HepG2 (cell line): ENCODE data around the gene GDPD5. TPM values are rescaled to one million over a fixed set of nuclear protein-coding genes. Genes with fewer than 3 reads are reported as not detected.

ENCODE experiments used
- ATF1 ChIP-seq: IDR thresholded peaks from 2 replicates; pipeline ENCODE4 v1.6.1; 2016; ENCODE audit warnings: mild to moderate bottlenecking, control low read depth
- CC2D1A ChIP-seq: sonication (generic); formaldehyde crosslinking; IDR thresholded peaks from 2 replicates; pipeline ENCODE4 v1.8.1; 2023; ENCODE audit warnings: mild to moderate bottlenecking, missing genetic modification reagents
- DNMT1 ChIP-seq: sonication (generic); formaldehyde crosslinking; IDR thresholded peaks from 2 replicates; pipeline ENCODE4 v1.5.1; 2020; ENCODE audit warnings: mild to moderate bottlenecking, missing genetic modification reagents
- EEA1 ChIP-seq: sonication (generic); formaldehyde crosslinking; IDR thresholded peaks from 2 replicates; pipeline ENCODE4 v1.5.1; 2020; ENCODE audit warnings: mild to moderate bottlenecking, missing genetic modification reagents, borderline replicate concordance
- MAX ChIP-seq: IDR thresholded peaks from 2 replicates; pipeline ENCODE4 v1.6.1; 2012; ENCODE audit warnings: inconsistent platforms
- NCOA2 ChIP-seq: sonication (generic); formaldehyde crosslinking; IDR thresholded peaks from 2 replicates; pipeline ENCODE4 v1.8.0; 2022; ENCODE audit warnings: inconsistent platforms
- POLR2A ChIP-seq, 2 experiments: IDR thresholded peaks; 2 replicates each; pipeline ENCODE4 v1.6.1; 2011; ENCODE audit warnings: low read depth in 2 of 2, low read length in 2 of 2, mild to moderate bottlenecking in 1 of 2, moderate library complexity in 1 of 2; ENCODE audit not compliant: insufficient read depth in 1 of 2
- SAFB2 ChIP-seq: sonication (generic); formaldehyde crosslinking; IDR thresholded peaks from 2 replicates; pipeline ENCODE4 v1.5.1; 2020; ENCODE audit warnings: missing genetic modification reagents, low read depth, mild to moderate bottlenecking, borderline replicate concordance
- TFDP2 ChIP-seq: sonication (generic); formaldehyde crosslinking; IDR thresholded peaks from 2 replicates; pipeline ENCODE4 v1.4.0; 2020; ENCODE audit warnings: missing genetic modification reagents
- TOE1 ChIP-seq: sonication (generic); formaldehyde crosslinking; IDR thresholded peaks from 2 replicates; pipeline ENCODE4 v1.4.0; 2020; ENCODE audit warnings: mild to moderate bottlenecking, missing genetic modification reagents
- YEATS2 ChIP-seq: sonication (generic); formaldehyde crosslinking; IDR thresholded peaks from 2 replicates; pipeline ENCODE4 v1.4.0; 2020; ENCODE audit warnings: missing genetic modification reagents, borderline replicate concordance
- ZNF10 ChIP-seq: sonication (generic); formaldehyde crosslinking; IDR thresholded peaks from 2 replicates; pipeline ENCODE4 v1.4.0; 2020; ENCODE audit warnings: mild to moderate bottlenecking, low read depth, missing genetic modification reagents, borderline replicate concordance
- ZNF142 ChIP-seq: sonication (generic); formaldehyde crosslinking; IDR thresholded peaks from 2 replicates; pipeline ENCODE4 v1.4.0; 2020; ENCODE audit warnings: missing genetic modification reagents
- ZNF3 ChIP-seq: IDR thresholded peaks from 2 replicates; pipeline ENCODE4 v1.7.0; 2017; ENCODE audit warnings: inconsistent platforms
- ZNF644 ChIP-seq: IDR thresholded peaks from 2 replicates; pipeline ENCODE4 v1.6.1; 2016; ENCODE audit warnings: low read depth
- polyA plus RNA-seq, 8 experiments: library from polyadenylated mRNA; depleted of rRNA in 3 of 8; stranded (reverse) in 7 of 8; unstranded in 1 of 8; fragments of >200 nt; fragmentation: Illumina TruSeq in 4 of 8; extraction: Trizol in 4 of 8; gene quantifications; 2 replicates each; pipeline versions ENCODE4 v1.2.1 to v1.2.3, GENCODE V29; 2011 to 2016; ENCODE audit warnings: low read depth in 4 of 8, missing spikeins in 1 of 8, mixed read lengths in 1 of 8; ENCODE audit not compliant: insufficient read depth in 1 of 8
- total RNA-seq, 5 experiments: library from RNA; depleted of rRNA; stranded (reverse); fragments of >200 nt; fragmentation: Illumina TruSeq; extraction: Trizol; gene quantifications; 2 replicates each; pipeline ENCODE4 v1.2.3, GENCODE V29; 2016; ENCODE audit warnings: low read depth in 1 of 5

GDPD5 gene
- total and polyA plus RNA-seq, 2 of the 13 experiments (the other 11 are each of a cell fraction or from before 2014, with no cell fraction given), result 55.0 to 67.5 TPM

- 0 out of 2 replicates have a peak, but pooled peaks have one; percentile 30 for TF ChIP-seq ZNF142 (CRISPR knock-in tag)
- 0 out of 2 replicates have a peak, but pooled peaks have one; percentile 0 for TF ChIP-seq SAFB2 (CRISPR knock-in tag)
- 0 out of 2 replicates have a peak, but pooled peaks have one; percentile 39 for TF ChIP-seq MAX
- no peak for TF ChIP-seq ZNF3
- no peak for TF ChIP-seq DNMT1 (CRISPR knock-in tag)
- 0 out of 2 replicates have a peak, but pooled peaks have one; percentile 34 for TF ChIP-seq ATF1 (CRISPR knock-in tag)
- no peak for TF ChIP-seq NCOA2
- peak; percentile 25; the same call in 1 of the 2 replicates for TF ChIP-seq YEATS2 (CRISPR knock-in tag)
- 0 out of 2 replicates have a peak, but pooled peaks have one; percentile 11 for TF ChIP-seq TFDP2 (CRISPR knock-in tag)
- TF ChIP-seq TOE1 (CRISPR knock-in tag), result 0 out of 2 replicates have a peak, but pooled peaks have one; percentile 1
- no peak for TF ChIP-seq ZNF644 (CRISPR knock-in tag)
- peak in 1 of 2 experiments; percentile 57; a peak in 2 of 4 replicates for TF ChIP-seq POLR2A (IDR thresholded peaks at IDR 0.05; ENCODE audit: insufficient read depth in 1 of 2, low read depth in 2 of 2, low read length in 2 of 2)
- TF ChIP-seq ZNF10 (CRISPR knock-in tag), result no peak
- 0 out of 2 replicates have a peak, but pooled peaks have one; percentile 55 for TF ChIP-seq CC2D1A (CRISPR knock-in tag)
- TF ChIP-seq EEA1, result 0 out of 2 replicates have a peak, but pooled peaks have one; percentile 24
Observed at GRCh38 chr11:75562836-75563484, 37.2 kb upstream of the GDPD5 start (continued).
